K562 (cell line): ENCODE data around the gene TECPR2.

Source experiments
- DPF2 ChIP-seq: fragments of 450-650 bp; IDR thresholded peaks from 2 replicates; pipeline ENCODE4 v1.6.1; 2016
- HMGN3 ChIP-seq: IDR thresholded peaks from 2 replicates; pipeline ENCODE4 v1.6.1; 2011; ENCODE audit warnings: borderline replicate concordance, low read depth, mild to moderate bottlenecking, mixed read lengths, low read length; ENCODE audit not compliant: insufficient read length; ENCODE audit errors: extremely low read depth
- JUN ChIP-seq, 2 experiments: sonication (generic) in 1 of 2; formaldehyde crosslinking in 1 of 2; IDR thresholded peaks; 2 replicates each; pipeline versions ENCODE4 v1.6.1 to v1.8.0; 2012 to 2022; ENCODE audit warnings: borderline replicate concordance in 2 of 2, mild to moderate bottlenecking in 2 of 2, improper control_type of control experiment in 1 of 2, low read depth in 1 of 2, low read length in 1 of 2, missing genetic modification reagents in 1 of 2
- POLR2AphosphoS2 ChIP-seq: IDR thresholded peaks from 2 replicates; pipeline ENCODE4 v1.6.1; 2012; ENCODE audit warnings: low read length, improper control_type of control experiment
- ZBTB2 ChIP-seq: fragments of 450-650 bp; IDR thresholded peaks from 2 replicates; pipeline ENCODE4 v1.6.1; 2016; ENCODE audit warnings: antibody characterized with exemption

- TF ChIP-seq DPF2 (no peak), ZBTB2 (no peak), POLR2AphosphoS2 (no peak), HMGN3 (no peak), JUN (IDR thresholded peaks at IDR 0.05; ENCODE audit: borderline replicate concordance, low read depth, low read length) (no peak), JUN (CRISPR knock-in tag; IDR thresholded peaks at IDR 0.05; ENCODE audit: borderline replicate concordance) (no peak)
Observed at GRCh38 chr14:102317564-102318248, 45.0 kb upstream of the TECPR2 start.
